HepG2 (cell line): ENCODE results near the gene EMILIN1. TPM values are rescaled to one million over a fixed set of nuclear protein-coding genes. Genes with fewer than 3 reads are reported as not detected.

Experiments used
- ARID2 ChIP-seq: sonication (generic); formaldehyde crosslinking; IDR thresholded peaks from 2 replicates; pipeline ENCODE4 v1.8.1; 2022; ENCODE audit warnings: mild to moderate bottlenecking, missing genetic modification reagents, borderline replicate concordance
- MBD4 ChIP-seq: IDR thresholded peaks from 2 replicates; pipeline ENCODE4 v1.6.1; 2012; ENCODE audit warnings: low read length, inconsistent platforms, borderline replicate concordance
- NCOR1 ChIP-seq: fragments of 200-600 bp; sonication (generic); IDR thresholded peaks from 2 replicates; pipeline ENCODE4 v1.7.0; 2017; ENCODE audit warnings: antibody characterized with exemption, low read length, borderline replicate concordance
- PPARG ChIP-seq: conservative IDR thresholded peaks from 2 replicates; pipeline ENCODE4 v1.6.1; 2016; ENCODE audit warnings: missing biosample characterization, missing genetic modification reagents
- ZC3H4 ChIP-seq: sonication (generic); formaldehyde crosslinking; IDR thresholded peaks from 2 replicates; pipeline ENCODE4 v1.4.0; 2020; ENCODE audit warnings: missing genetic modification reagents, borderline replicate concordance
- ZNF878 ChIP-seq: sonication (generic); formaldehyde crosslinking; IDR thresholded peaks from 2 replicates; pipeline ENCODE4 v1.8.1; 2023; ENCODE audit warnings: mild to moderate bottlenecking, missing genetic modification reagents, moderate library complexity
- polyA plus RNA-seq, 8 experiments: library from polyadenylated mRNA; depleted of rRNA in 3 of 8; stranded (reverse) in 7 of 8; unstranded in 1 of 8; fragments of >200 nt; fragmentation: Illumina TruSeq in 4 of 8; extraction: Trizol in 4 of 8; gene quantifications; 2 replicates each; pipeline versions ENCODE4 v1.2.1 to v1.2.3, GENCODE V29; 2011 to 2016; ENCODE audit warnings: low read depth in 4 of 8, missing spikeins in 1 of 8, mixed read lengths in 1 of 8; ENCODE audit not compliant: insufficient read depth in 1 of 8
- total RNA-seq, 5 experiments: library from RNA; depleted of rRNA; stranded (reverse); fragments of >200 nt; fragmentation: Illumina TruSeq; extraction: Trizol; gene quantifications; 2 replicates each; pipeline ENCODE4 v1.2.3, GENCODE V29; 2016; ENCODE audit warnings: low read depth in 1 of 5
- TF ChIP-seq, protein P1 (sequence below): sonication (generic); formaldehyde crosslinking; conservative IDR thresholded peaks from 2 replicates; pipeline ENCODE4 v1.8.0; 2022; ENCODE audit warnings: low read depth, missing genetic modification reagents
- TF ChIP-seq, protein P2 (sequence below): sonication (generic); formaldehyde crosslinking; IDR thresholded peaks from 2 replicates; pipeline ENCODE4 v1.9.0; 2021; ENCODE audit warnings: mild to moderate bottlenecking, missing genetic modification reagents
- TF ChIP-seq, protein P3 (sequence below): sonication (generic); formaldehyde crosslinking; IDR thresholded peaks from 2 replicates; pipeline ENCODE4 v1.4.0; 2020; ENCODE audit warnings: missing genetic modification reagents

Gene EMILIN1
- total and polyA plus RNA-seq, 2 of the 13 experiments (the other 11 are each of a cell fraction or from before 2014, with no cell fraction given) = 8.1 to 9.7 TPM

DNA sequence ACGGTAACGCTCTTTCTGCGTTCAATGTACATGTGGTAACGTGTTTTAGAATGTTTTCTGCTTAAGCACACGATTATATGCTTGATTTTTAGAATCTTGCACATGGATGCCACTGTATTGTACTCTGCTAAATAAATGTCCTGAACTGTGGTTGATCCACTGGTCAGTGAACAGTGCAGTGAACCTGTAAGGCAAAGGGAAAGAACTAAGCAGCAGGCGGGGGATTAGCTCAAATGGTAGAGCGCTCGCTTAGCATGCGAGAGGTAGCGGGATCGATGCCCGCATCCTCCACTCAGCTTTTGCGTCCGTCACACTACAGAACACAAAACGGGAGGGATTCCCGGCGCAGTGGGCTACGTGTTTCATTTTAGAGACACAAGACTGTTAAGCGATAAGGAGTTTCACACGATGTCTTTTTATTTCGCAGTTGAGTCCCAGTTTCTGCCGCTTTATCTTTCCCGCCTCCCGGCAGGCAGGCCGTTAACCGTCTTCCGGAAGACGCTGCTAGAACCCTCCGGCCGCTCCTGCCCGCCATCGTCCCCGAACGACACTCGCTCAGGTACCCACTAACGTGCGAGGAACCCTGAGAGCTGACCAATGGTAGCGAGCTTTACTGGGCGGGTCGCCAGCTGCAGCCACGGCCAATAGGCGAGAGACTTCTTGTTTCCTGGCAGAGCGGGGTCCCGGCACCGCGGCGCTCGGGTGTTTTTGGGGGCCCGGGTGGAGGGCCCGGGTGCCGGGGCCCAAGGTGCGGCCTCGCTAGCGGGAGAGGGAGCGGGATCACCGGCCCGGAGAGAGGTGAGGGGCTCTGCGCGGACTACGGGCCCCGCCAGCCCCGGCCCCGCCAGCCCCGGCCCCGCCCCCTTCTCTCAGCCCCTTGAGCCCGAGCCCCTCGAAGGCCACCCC is 27.2 kb upstream of the EMILIN1 start, which contains the start of gene AGBL5 (continued):
- TF ChIP-seq PPARG = peak; percentile 65
- TF ChIP-seq ARID2 (CRISPR knock-in tag) = peak; percentile 90; the same call in 1 of the 2 replicates
- TF ChIP-seq MBD4 = peak; percentile 98; the same call in 1 of the 2 replicates
- peak; percentile 97 for TF ChIP-seq ZNF878
- TF ChIP-seq, protein P1, sequence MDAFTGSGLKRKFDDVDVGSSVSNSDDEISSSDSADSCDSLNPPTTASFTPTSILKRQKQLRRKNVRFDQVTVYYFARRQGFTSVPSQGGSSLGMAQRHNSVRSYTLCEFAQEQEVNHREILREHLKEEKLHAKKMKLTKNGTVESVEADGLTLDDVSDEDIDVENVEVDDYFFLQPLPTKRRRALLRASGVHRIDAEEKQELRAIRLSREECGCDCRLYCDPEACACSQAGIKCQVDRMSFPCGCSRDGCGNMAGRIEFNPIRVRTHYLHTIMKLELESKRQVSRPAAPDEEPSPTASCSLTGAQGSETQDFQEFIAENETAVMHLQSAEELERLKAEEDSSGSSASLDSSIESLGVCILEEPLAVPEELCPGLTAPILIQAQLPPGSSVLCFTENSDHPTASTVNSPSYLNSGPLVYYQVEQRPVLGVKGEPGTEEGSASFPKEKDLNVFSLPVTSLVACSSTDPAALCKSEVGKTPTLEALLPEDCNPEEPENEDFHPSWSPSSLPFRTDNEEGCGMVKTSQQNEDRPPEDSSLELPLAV = peak; percentile 87; the same call in 1 of the 2 replicates
- peak; percentile 89; the same call in 1 of the 2 replicates for TF ChIP-seq ZC3H4
- TF ChIP-seq, protein P2, sequence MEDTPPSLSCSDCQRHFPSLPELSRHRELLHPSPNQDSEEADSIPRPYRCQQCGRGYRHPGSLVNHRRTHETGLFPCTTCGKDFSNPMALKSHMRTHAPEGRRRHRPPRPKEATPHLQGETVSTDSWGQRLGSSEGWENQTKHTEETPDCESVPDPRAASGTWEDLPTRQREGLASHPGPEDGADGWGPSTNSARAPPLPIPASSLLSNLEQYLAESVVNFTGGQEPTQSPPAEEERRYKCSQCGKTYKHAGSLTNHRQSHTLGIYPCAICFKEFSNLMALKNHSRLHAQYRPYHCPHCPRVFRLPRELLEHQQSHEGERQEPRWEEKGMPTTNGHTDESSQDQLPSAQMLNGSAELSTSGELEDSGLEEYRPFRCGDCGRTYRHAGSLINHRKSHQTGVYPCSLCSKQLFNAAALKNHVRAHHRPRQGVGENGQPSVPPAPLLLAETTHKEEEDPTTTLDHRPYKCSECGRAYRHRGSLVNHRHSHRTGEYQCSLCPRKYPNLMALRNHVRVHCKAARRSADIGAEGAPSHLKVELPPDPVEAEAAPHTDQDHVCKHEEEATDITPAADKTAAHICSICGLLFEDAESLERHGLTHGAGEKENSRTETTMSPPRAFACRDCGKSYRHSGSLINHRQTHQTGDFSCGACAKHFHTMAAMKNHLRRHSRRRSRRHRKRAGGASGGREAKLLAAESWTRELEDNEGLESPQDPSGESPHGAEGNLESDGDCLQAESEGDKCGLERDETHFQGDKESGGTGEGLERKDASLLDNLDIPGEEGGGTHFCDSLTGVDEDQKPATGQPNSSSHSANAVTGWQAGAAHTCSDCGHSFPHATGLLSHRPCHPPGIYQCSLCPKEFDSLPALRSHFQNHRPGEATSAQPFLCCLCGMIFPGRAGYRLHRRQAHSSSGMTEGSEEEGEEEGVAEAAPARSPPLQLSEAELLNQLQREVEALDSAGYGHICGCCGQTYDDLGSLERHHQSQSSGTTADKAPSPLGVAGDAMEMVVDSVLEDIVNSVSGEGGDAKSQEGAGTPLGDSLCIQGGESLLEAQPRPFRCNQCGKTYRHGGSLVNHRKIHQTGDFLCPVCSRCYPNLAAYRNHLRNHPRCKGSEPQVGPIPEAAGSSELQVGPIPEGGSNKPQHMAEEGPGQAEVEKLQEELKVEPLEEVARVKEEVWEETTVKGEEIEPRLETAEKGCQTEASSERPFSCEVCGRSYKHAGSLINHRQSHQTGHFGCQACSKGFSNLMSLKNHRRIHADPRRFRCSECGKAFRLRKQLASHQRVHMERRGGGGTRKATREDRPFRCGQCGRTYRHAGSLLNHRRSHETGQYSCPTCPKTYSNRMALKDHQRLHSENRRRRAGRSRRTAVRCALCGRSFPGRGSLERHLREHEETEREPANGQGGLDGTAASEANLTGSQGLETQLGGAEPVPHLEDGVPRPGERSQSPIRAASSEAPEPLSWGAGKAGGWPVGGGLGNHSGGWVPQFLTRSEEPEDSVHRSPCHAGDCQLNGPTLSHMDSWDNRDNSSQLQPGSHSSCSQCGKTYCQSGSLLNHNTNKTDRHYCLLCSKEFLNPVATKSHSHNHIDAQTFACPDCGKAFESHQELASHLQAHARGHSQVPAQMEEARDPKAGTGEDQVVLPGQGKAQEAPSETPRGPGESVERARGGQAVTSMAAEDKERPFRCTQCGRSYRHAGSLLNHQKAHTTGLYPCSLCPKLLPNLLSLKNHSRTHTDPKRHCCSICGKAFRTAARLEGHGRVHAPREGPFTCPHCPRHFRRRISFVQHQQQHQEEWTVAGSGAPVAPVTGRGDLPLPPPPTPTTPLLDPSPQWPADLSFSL (CRISPR knock-in tag) = no peak
- TF ChIP-seq, protein P3, sequence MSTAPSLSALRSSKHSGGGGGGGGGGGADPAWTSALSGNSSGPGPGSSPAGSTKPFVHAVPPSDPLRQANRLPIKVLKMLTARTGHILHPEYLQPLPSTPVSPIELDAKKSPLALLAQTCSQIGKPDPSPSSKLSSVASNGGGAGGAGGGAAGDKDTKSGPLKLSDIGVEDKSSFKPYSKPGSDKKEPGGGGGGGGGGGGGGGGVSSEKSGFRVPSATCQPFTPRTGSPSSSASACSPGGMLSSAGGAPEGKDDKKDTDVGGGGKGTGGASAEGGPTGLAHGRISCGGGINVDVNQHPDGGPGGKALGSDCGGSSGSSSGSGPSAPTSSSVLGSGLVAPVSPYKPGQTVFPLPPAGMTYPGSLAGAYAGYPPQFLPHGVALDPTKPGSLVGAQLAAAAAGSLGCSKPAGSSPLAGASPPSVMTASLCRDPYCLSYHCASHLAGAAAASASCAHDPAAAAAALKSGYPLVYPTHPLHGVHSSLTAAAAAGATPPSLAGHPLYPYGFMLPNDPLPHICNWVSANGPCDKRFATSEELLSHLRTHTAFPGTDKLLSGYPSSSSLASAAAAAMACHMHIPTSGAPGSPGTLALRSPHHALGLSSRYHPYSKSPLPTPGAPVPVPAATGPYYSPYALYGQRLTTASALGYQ = peak; percentile 81; the same call in 1 of the 2 replicates
- peak; percentile 88 for TF ChIP-seq NCOR1
